SK-N-MC (cell line): ENCODE results near the gene POLR2J.

Experiments used
- EZH2 ChIP-seq: fragments of 200-600 bp; sonication (generic); IDR thresholded peaks from one replicate; pipeline ENCODE4 v1.6.1; 2017; ENCODE audit warnings: antibody characterized with exemption
- FOXP2 ChIP-seq: optimal IDR thresholded peaks from 2 replicates; pipeline ENCODE3; 2011; ENCODE audit warnings: mild to moderate bottlenecking, moderate library complexity; ENCODE audit not compliant: insufficient read depth; ENCODE audit errors: extremely low read length, control extremely low read depth
- POLR2AphosphoS5 ChIP-seq: IDR thresholded peaks from 2 replicates; pipeline ENCODE4 v1.6.1; 2012; ENCODE audit warnings: mild to moderate bottlenecking, low read depth, low read length, borderline replicate concordance

GRCh38 chr7:102426268-102427018 lies 52.3 kb downstream of the POLR2J start:
- TF ChIP-seq EZH2 (no peak), POLR2AphosphoS5 (no peak), FOXP2 (no peak)
